GM12872 (cell line): ENCODE measurements around the gene UNC5B.
A peak's percentile ranks its signal among the peaks of the same experiment; 100 is the strongest.

Experiments used
- TF ChIP-seq, protein P1 (sequence below): IDR thresholded peaks from 3 replicates; pipeline ENCODE4 v1.5.1; 2011; ENCODE audit warnings: low read depth, mild to moderate bottlenecking, low read length, moderate library complexity; ENCODE audit not compliant: insufficient read depth

The UNC5B gene

GRCh38 chr10:71296086-71296485 lies 83.7 kb downstream of the UNC5B start:
- TF ChIP-seq, protein P1, sequence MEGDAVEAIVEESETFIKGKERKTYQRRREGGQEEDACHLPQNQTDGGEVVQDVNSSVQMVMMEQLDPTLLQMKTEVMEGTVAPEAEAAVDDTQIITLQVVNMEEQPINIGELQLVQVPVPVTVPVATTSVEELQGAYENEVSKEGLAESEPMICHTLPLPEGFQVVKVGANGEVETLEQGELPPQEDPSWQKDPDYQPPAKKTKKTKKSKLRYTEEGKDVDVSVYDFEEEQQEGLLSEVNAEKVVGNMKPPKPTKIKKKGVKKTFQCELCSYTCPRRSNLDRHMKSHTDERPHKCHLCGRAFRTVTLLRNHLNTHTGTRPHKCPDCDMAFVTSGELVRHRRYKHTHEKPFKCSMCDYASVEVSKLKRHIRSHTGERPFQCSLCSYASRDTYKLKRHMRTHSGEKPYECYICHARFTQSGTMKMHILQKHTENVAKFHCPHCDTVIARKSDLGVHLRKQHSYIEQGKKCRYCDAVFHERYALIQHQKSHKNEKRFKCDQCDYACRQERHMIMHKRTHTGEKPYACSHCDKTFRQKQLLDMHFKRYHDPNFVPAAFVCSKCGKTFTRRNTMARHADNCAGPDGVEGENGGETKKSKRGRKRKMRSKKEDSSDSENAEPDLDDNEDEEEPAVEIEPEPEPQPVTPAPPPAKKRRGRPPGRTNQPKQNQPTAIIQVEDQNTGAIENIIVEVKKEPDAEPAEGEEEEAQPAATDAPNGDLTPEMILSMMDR: no peak

DNA sequence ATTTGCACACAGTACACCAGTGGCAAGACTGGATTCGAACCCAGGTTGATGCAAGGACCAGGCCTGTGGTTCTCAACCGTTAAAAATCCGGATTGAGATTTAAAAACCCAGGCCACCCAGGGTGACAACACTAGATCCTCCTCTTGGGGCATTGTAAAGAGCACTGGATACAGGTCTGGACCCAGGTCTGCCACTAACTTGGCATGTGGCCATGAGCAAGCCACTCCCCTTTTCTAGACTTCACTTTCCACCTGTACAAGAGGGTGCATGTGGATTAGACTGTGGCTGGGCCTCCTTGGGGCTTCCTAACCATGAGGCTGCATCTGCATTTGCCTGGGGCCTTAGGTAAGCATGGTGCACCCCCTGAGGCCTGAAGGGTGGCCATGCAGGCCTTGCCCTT lies 85.0 kb downstream of the UNC5B start:
- TF ChIP-seq, protein P1: no peak

- TF ChIP-seq, protein P1: no peak
Measured at GRCh38 chr10:71299071-71299785, 86.9 kb downstream of the UNC5B start.

- TF ChIP-seq, protein P1: no peak
Measured at GRCh38 chr10:71300555-71301370, 88.4 kb downstream of the UNC5B start.

DNA sequence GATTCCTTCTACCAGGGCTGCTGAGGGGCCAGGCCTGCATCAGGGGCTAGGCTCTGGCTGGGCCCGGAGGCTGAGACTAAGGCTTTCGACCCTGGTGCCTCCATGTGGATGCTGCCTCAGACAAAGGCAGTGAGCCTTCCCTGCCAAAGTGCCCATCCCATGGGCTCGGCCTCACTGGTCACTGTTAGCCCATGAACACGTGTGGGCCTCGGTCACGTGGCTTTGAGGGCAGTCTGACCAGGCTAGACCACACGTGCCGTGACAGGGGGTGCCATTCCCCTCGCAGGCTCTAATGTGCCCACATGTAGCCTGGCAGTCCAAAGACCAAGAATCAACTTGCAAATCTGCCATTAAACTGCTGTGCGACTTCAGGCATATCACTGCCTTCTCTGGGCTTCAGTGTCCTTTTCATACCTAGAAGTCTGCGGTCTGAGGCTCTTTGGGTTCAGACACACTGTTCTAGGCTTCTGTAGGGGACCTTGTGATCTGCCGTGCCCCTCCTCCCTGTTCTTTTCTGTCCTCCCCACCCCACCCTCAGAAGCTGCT lies 89.1 kb downstream of the UNC5B start:
- TF ChIP-seq, protein P1: no peak

DNA sequence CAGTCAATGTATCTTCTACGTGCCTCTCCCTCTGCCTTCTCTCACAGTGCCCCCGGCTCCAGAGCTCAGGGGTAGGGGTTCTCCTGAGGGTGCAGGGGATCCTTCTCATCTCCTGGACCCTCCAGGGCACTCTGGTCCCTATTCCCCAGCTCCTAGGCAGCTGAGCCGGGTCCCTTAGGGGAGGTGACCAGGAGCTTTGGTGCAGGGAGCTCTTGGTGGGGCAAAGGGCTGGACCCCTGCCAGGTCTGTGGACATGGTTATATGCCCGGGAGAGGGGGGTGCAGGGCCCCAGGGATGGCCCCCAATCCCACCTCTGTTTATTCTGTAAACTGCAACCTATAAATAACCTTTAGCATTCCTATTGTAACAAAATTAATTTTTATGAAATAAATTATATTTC lies 90.1 kb downstream of the UNC5B start:
- TF ChIP-seq, protein P1: no peak

DNA sequence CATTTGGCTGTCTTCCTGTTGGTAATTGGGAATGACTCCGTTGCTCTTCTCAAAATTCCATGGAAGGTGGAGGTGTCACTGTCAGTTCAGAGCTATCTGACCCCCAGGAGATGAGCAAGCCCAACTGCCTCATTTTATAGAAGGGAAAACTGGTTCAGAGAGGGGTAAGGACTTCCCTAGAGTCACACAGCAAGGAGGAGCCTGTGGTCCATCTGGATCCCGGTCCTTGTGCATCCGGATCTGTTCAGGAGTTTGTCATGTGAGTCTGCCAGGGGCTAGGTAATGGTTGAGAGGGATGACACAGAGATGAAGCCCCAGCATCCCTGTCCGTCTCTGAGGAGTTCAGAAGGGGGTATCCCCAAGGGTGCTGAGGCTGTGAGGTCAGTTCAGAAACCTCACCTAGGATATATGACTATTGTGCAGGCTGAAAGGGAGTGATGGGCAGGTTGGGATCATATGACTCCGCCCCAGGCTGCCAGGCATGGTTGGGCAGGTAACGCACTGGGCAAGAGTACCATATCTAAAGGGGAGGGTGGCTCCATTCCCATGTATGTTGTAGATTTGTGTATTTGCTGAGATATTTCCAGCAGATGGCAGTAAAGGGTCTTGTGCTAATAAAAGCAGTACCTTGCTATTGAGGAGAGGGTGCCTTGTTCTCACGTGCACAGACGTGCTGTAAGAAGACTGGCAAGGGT lies 90.7 kb downstream of the UNC5B start:
- TF ChIP-seq, protein P1: peak; percentile 71
